Erythroblast (primary cell): ENCODE results near the gene YPEL5.

Experiments used
- GATA1 ChIP-seq: IDR thresholded peaks from 2 replicates; pipeline ENCODE4 v1.6.1; 2011; ENCODE audit warnings: low read depth, mild to moderate bottlenecking, control low read depth, low read length, moderate library complexity
- POLR2A ChIP-seq: IDR thresholded peaks from 2 replicates; pipeline ENCODE4 v1.6.1; 2011; ENCODE audit warnings: mild to moderate bottlenecking, low read length

DNA sequence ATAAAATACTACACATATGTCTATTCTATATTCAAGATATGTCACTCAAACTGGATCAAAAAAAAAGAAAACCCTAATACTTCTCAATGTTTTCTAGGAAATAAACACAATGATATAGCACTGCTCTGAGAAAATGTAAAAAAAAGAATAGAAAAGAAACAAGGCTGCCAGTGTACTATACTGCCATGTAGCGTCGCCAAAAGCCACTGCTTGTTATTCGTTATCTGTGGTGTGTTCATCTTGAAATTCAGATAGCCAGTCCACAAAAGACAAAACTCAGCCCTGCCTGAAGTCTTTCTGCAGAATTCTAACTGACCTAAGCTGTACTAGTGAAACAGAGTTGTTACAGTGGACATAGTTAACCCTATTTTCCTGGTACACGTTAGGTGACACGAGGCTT, 12.2 kb upstream of the YPEL5 start:
- TF ChIP-seq POLR2A (no peak), GATA1 (no peak)
